ENCODE results near the gene SNAP23. TPM values are rescaled to one million over a fixed set of nuclear protein-coding genes. Genes with fewer than 3 reads are reported as not detected.

The SNAP23 gene
- 90.6 TPM for polyA plus RNA-seq (2013, experiment 1 of 2)
- 102 TPM for polyA plus RNA-seq (2013, experiment 2 of 2)

- H3K36me3 ChIP-seq (ENCODE audit: control insufficient read depth, insufficient read depth, low read length) = peaks cover 14% of the 10 kb centered on the region
- 0 to 1% methylated on average over 30 to 33 of the region's 43 CpGs for WGBS, 2 experiments (ENCODE audit: insufficient coverage in 2 of 2)
- H3K4me1 ChIP-seq (ENCODE audit: control insufficient read depth, insufficient read depth, low read length, poor library complexity, severe bottlenecking) = peaks cover 26% of the 10 kb centered on the region
- H3K9me3 ChIP-seq (ENCODE audit: control insufficient read depth, low read length) = no peaks in the 10 kb centered on the region
- peak within 1 kb of the TSS; percentile 74 for H3K4me3 ChIP-seq (ENCODE audit: extremely low read depth, insufficient read depth, low read length, poor library complexity, severe bottlenecking)
- H3K27ac ChIP-seq (ENCODE audit: low read depth, low read length, severe bottlenecking) = peak within 1 kb of the TSS; percentile 95
Observed at GRCh38 chr15:42495361-42496212, at the start of gene SNAP23. SNAP23 (plus strand) TSS chr15:42495634; CDS start chr15:42511847, 16,213 bp downstream.

GRCh38 chr15:42447599-42447998 lies 47.8 kb upstream of the SNAP23 start:
- Histone ChIP-seq H3K9me3 (ENCODE audit: control insufficient read depth, low read length) (no peaks in the 10 kb centered on the region), H3K36me3 (ENCODE audit: control insufficient read depth, insufficient read depth, low read length) (peaks cover 80% of the 10 kb centered on the region)
- 100% methylated on average over 2 of the region's 2 CpGs; no CpG with 5 or more reads in 1 of the 2 experiments for WGBS, 2 experiments (ENCODE audit: insufficient coverage in 2 of 2)

GRCh38 chr15:42448281-42448680 lies 47.2 kb upstream of the SNAP23 start:
- Histone ChIP-seq H3K4me3 (ENCODE audit: extremely low read depth, insufficient read depth, low read length, poor library complexity, severe bottlenecking) (no peak overlapping the region), H3K36me3 (ENCODE audit: control insufficient read depth, insufficient read depth, low read length) (peaks cover 76% of the 10 kb centered on the region), H3K9me3 (ENCODE audit: control insufficient read depth, low read length) (no peaks in the 10 kb centered on the region)

More at GRCh38 chr15:42447599-42447998, 47.8 kb upstream of the SNAP23 start:
- H3K27ac ChIP-seq (ENCODE audit: low read depth, low read length, severe bottlenecking) = no peak overlapping the region
- H3K4me1 ChIP-seq (ENCODE audit: control insufficient read depth, insufficient read depth, low read length, poor library complexity, severe bottlenecking) = no peaks in the 10 kb centered on the region
- H3K4me3 ChIP-seq (ENCODE audit: extremely low read depth, insufficient read depth, low read length, poor library complexity, severe bottlenecking) = no peak overlapping the region

GRCh38 chr15:42449770-42450424 lies 45.5 kb upstream of the SNAP23 start:
- Histone ChIP-seq H3K36me3 (ENCODE audit: control insufficient read depth, insufficient read depth, low read length) (peaks cover 74% of the 10 kb centered on the region), H3K4me1 (ENCODE audit: control insufficient read depth, insufficient read depth, low read length, poor library complexity, severe bottlenecking) (no peaks in the 10 kb centered on the region), H3K9me3 (ENCODE audit: control insufficient read depth, low read length) (no peaks in the 10 kb centered on the region), H3K27ac (ENCODE audit: low read depth, low read length, severe bottlenecking) (no peak overlapping the region), H3K4me3 (ENCODE audit: extremely low read depth, insufficient read depth, low read length, poor library complexity, severe bottlenecking) (no peak overlapping the region)
- 88 to 95% methylated on average over 12 of the region's 13 CpGs for WGBS, 2 experiments (ENCODE audit: insufficient coverage in 2 of 2)

More at GRCh38 chr15:42448281-42448680, 47.2 kb upstream of the SNAP23 start:
- no peaks in the 10 kb centered on the region for H3K4me1 ChIP-seq (ENCODE audit: control insufficient read depth, insufficient read depth, low read length, poor library complexity, severe bottlenecking)
- H3K27ac ChIP-seq (ENCODE audit: low read depth, low read length, severe bottlenecking) = no peak overlapping the region
- 97 to 100% methylated on average over 3 of the region's 6 CpGs for WGBS, 2 experiments (ENCODE audit: insufficient coverage in 2 of 2)

GRCh38 chr15:42450425-42450790 lies 45.0 kb upstream of the SNAP23 start:
- no peak overlapping the region for H3K27ac ChIP-seq (ENCODE audit: low read depth, low read length, severe bottlenecking)
- WGBS, 2 experiments (ENCODE audit: insufficient coverage in 2 of 2) = 84 to 96% methylated on average over 3 of the region's 4 CpGs
- H3K36me3 ChIP-seq (ENCODE audit: control insufficient read depth, insufficient read depth, low read length) = peaks cover 72% of the 10 kb centered on the region
- H3K4me1 ChIP-seq (ENCODE audit: control insufficient read depth, insufficient read depth, low read length, poor library complexity, severe bottlenecking) = no peaks in the 10 kb centered on the region
- no peak overlapping the region for H3K4me3 ChIP-seq (ENCODE audit: extremely low read depth, insufficient read depth, low read length, poor library complexity, severe bottlenecking)
- H3K9me3 ChIP-seq (ENCODE audit: control insufficient read depth, low read length) = no peaks in the 10 kb centered on the region

GRCh38 chr15:42453826-42454225 lies 41.6 kb upstream of the SNAP23 start:
- Histone ChIP-seq H3K4me1 (ENCODE audit: control insufficient read depth, insufficient read depth, low read length, poor library complexity, severe bottlenecking) (peaks cover 12% of the 10 kb centered on the region), H3K27ac (ENCODE audit: low read depth, low read length, severe bottlenecking) (no peak overlapping the region), H3K36me3 (ENCODE audit: control insufficient read depth, insufficient read depth, low read length) (peaks cover 41% of the 10 kb centered on the region), H3K9me3 (ENCODE audit: control insufficient read depth, low read length) (no peaks in the 10 kb centered on the region), H3K4me3 (ENCODE audit: extremely low read depth, insufficient read depth, low read length, poor library complexity, severe bottlenecking) (no peak overlapping the region)
- WGBS, 2 experiments (ENCODE audit: insufficient coverage in 2 of 2) = no CpG with 5 or more reads among the region's 3 CpGs

GRCh38 chr15:42456531-42456930 lies 38.9 kb upstream of the SNAP23 start:
- peaks cover 15% of the 10 kb centered on the region for H3K36me3 ChIP-seq (ENCODE audit: control insufficient read depth, insufficient read depth, low read length)
- no peaks in the 10 kb centered on the region for H3K9me3 ChIP-seq (ENCODE audit: control insufficient read depth, low read length)
- H3K4me1 ChIP-seq (ENCODE audit: control insufficient read depth, insufficient read depth, low read length, poor library complexity, severe bottlenecking) = peaks cover 12% of the 10 kb centered on the region
- no peak overlapping the region for H3K27ac ChIP-seq (ENCODE audit: low read depth, low read length, severe bottlenecking)
- no peak overlapping the region for H3K4me3 ChIP-seq (ENCODE audit: extremely low read depth, insufficient read depth, low read length, poor library complexity, severe bottlenecking)

GRCh38 chr15:42456971-42457370 lies 38.5 kb upstream of the SNAP23 start:
- WGBS, 2 experiments (ENCODE audit: insufficient coverage in 2 of 2) = 49 to 50% methylated on average over 1 to 3 of the region's 3 CpGs
- Histone ChIP-seq H3K4me3 (ENCODE audit: extremely low read depth, insufficient read depth, low read length, poor library complexity, severe bottlenecking) (no peak overlapping the region), H3K9me3 (ENCODE audit: control insufficient read depth, low read length) (no peaks in the 10 kb centered on the region), H3K36me3 (ENCODE audit: control insufficient read depth, insufficient read depth, low read length) (peaks cover 12% of the 10 kb centered on the region), H3K4me1 (ENCODE audit: control insufficient read depth, insufficient read depth, low read length, poor library complexity, severe bottlenecking) (peaks cover 12% of the 10 kb centered on the region), H3K27ac (ENCODE audit: low read depth, low read length, severe bottlenecking) (peak overlapping the region; percentile 94)

GRCh38 chr15:42457445-42458442 lies 37.7 kb upstream of the SNAP23 start:
- WGBS, 2 experiments (ENCODE audit: insufficient coverage in 2 of 2) = 33 to 34% methylated on average over 7 of the region's 8 CpGs
- H3K4me3 ChIP-seq (ENCODE audit: extremely low read depth, insufficient read depth, low read length, poor library complexity, severe bottlenecking) = no peak overlapping the region
- peak overlapping the region; percentile 94 for H3K27ac ChIP-seq (ENCODE audit: low read depth, low read length, severe bottlenecking)
- H3K9me3 ChIP-seq (ENCODE audit: control insufficient read depth, low read length) = no peaks in the 10 kb centered on the region
- peaks cover 12% of the 10 kb centered on the region for H3K36me3 ChIP-seq (ENCODE audit: control insufficient read depth, insufficient read depth, low read length)
- H3K4me1 ChIP-seq (ENCODE audit: control insufficient read depth, insufficient read depth, low read length, poor library complexity, severe bottlenecking) = peaks cover 12% of the 10 kb centered on the region

GRCh38 chr15:42461261-42461660 lies 34.2 kb upstream of the SNAP23 start:
- no peaks in the 10 kb centered on the region for H3K9me3 ChIP-seq (ENCODE audit: control insufficient read depth, low read length)
- peaks cover 12% of the 10 kb centered on the region for H3K4me1 ChIP-seq (ENCODE audit: control insufficient read depth, insufficient read depth, low read length, poor library complexity, severe bottlenecking)
- H3K4me3 ChIP-seq (ENCODE audit: extremely low read depth, insufficient read depth, low read length, poor library complexity, severe bottlenecking) = no peak overlapping the region
- H3K36me3 ChIP-seq (ENCODE audit: control insufficient read depth, insufficient read depth, low read length) = peaks cover 19% of the 10 kb centered on the region
- no peak overlapping the region for H3K27ac ChIP-seq (ENCODE audit: low read depth, low read length, severe bottlenecking)
- WGBS, 2 experiments (ENCODE audit: insufficient coverage in 2 of 2) = 100% methylated on average over 1 of the region's 3 CpGs; no CpG with 5 or more reads in 1 of the 2 experiments
